Measurements from ENCODE around the gene SCYGR1.

- TF ChIP-seq SUZ12 (IDR thresholded peaks at IDR 0.05; ENCODE audit: low read depth, low read length) (no peak), BRCA1 (CRISPR knock-in tag; IDR thresholded peaks at IDR 0.05) (no peak), CTCF (CRISPR knock-in tag; IDR thresholded peaks at IDR 0.05) (no peak), YY1 (IDR thresholded peaks at IDR 0.05; ENCODE audit: insufficient read depth, insufficient replicate concordance, low read depth, low read length) (no peak), POLR2AphosphoS5 (IDR thresholded peaks at IDR 0.05; ENCODE audit: low read depth, low read length) (no peak), MEIS1 (CRISPR knock-in tag; IDR thresholded peaks at IDR 0.05; ENCODE audit: borderline replicate concordance) (no peak), TGIF2 (CRISPR knock-in tag; IDR thresholded peaks at IDR 0.05) (no peak), BRD4 (CRISPR knock-in tag; IDR thresholded peaks at IDR 0.05) (no peak), STAG1 (CRISPR knock-in tag; IDR thresholded peaks at IDR 0.05) (no peak), GTF2F1 (IDR thresholded peaks at IDR 0.05; ENCODE audit: low read length) (no peak), ZNF362 (CRISPR knock-in tag; IDR thresholded peaks at IDR 0.05; ENCODE audit: borderline replicate concordance) (no peak)
- TF ChIP-seq, protein P1, sequence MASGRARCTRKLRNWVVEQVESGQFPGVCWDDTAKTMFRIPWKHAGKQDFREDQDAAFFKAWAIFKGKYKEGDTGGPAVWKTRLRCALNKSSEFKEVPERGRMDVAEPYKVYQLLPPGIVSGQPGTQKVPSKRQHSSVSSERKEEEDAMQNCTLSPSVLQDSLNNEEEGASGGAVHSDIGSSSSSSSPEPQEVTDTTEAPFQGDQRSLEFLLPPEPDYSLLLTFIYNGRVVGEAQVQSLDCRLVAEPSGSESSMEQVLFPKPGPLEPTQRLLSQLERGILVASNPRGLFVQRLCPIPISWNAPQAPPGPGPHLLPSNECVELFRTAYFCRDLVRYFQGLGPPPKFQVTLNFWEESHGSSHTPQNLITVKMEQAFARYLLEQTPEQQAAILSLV (CRISPR knock-in tag; IDR thresholded peaks at IDR 0.05; ENCODE audit: borderline replicate concordance): no peak
These were observed 47.6 kb downstream of the SCYGR1 start for GRCh38 chr2:227340106-227340505.

Measured in HepG2 (cell line).